HuH-7 (cell line): ENCODE results near the gene RUNX1.
A peak's percentile ranks its signal among the peaks of the same experiment; 100 is the strongest.

Experiments used
- DNase-seq: peaks from one replicate; pipeline ENCODE4 v3.0.0; 2011; ENCODE audit warnings: low spot score

Gene RUNX1

DNA sequence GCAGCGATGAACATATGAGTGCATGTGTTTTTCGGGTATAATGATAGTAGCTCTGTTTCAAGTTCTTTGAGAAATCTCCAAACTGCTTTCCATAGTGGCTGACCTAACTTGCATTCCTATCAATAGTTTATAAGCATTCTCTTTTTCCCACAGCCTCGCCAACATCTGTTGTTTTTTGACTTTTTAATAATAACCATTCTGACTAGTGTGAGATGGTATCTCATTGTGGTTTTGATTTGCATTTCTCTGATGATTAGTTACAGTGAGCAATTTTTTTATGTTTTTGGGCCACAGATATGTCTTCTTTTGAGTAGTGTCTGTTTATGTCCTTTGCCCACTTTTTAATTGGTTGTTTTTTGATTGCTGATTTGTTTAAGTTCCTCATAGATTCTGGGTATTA lies 10.6 kb upstream of the RUNX1 start:
- DNase-seq: no peak

DNA sequence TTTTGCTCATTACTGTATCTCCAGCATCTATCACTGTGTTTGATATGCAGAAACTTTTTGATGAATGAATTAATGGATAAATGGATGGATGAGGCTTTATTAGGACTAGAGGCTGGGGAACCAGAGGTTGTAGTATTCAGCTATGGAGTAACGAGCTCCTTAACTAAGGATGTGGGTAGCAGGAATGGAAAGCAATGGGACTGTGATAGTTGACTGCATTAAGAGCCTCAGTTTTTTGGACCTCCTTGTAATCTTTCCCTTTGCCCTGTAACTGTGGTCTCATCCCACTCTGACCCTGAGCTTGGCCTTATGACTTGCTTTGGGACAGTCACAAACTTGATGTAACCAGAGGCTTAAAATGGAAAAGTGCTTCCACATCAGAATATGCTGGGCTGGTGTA lies 9.0 kb upstream of the RUNX1 start:
- DNase-seq: no peak

DNA sequence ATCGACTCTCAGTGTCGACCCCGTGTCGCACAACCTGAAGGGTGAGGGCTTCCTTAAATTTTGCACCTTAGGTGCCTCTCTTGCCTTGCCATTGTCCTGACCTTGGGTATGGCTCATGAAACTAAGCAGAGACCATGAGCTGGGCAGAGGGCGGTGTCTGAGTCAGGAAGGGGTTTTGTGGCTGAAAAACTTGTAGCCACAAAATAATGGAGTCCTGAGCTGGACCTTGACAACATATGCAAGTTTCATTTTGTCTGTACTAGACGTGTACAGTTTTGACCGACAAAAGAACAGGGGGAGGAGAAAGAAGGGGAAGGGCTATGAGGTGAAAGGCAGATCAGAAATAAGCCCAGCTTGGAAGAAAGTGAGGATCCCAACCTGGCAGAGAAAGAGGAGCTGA lies 8.3 kb upstream of the RUNX1 start:
- DNase-seq: no peak

DNA sequence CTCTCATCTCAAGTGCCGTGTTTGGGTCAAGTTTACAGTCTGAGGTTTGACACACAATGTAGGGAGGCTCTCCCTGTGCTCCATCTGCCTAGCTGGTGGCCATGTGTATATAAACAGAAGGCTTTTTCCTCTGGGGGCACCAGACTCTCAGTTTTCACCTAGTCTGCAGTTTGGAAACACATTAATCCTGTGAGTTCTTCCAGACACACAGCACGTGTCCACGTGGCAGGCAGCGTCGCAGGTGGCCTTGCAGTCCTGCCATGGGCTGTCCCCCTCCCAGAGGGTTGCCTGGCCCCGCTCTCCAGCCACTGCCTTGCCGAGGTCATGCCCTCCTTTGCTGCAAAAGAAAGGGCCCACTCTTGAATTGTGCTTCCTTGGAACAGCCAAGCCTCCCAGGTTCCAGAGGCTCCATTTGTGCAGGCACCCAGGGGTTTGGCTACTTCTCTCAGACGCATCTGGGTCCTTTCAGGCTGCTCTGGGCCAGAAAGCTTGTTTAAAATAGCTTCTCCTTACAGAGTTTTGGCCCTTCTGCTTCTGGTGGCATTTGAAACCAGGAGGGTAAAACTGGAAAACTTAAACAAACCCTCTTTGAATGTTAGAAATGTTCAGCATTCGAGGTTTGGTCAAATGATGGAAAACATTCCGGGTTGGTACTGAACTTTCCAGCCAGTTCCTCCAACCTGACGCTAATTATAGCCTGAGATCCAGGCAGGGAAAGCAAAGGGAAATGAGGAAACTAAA lies 4.4 kb upstream of the RUNX1 start:
- no peak for DNase-seq

DNA sequence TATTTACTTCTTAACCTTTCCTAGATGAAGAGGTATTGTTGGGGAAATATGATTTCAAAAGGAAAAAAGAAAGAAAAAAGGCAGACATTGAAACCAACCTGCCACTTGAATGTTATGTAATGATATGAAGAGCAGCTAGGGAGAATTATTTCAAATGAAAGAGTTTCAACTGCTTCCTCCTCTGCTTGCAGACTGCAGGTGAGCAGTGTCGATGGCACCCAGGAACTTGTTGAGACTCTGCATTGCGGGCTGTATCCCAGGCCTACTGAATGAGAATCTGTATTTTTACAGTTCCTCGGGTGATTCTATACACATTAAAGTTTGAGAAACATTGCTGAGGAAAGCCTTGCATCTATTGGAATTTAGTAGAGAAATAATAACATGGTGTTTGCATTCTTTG lies 3.7 kb upstream of the RUNX1 start:
- no peak for DNase-seq

DNA sequence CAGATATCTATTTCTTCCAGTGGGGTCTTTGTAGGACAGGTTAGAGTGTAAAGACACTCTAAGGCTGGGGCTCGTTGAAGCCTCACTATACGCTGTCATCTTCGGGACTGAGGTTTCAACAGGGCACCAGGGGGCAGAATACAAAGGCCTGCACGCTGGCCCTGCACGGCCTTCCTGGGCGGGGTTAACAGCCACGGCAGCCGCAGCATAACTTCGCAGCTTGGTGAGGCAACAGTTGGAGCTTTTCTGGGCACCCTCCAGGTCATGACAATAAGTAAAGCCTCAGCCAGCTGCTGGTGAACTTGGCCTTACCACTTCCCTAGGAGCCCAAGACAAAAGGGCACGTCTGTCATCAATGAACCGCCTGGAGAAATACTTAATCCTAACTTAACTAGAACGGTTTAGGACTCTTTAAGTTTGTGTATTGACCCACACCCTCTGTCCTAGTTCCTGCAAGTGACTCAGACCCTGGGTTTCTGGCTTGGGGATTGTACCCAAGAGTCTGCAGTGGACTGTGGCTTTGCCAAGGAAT lies 2.3 kb upstream of the RUNX1 start:
- DNase-seq: peak; percentile 67

DNA sequence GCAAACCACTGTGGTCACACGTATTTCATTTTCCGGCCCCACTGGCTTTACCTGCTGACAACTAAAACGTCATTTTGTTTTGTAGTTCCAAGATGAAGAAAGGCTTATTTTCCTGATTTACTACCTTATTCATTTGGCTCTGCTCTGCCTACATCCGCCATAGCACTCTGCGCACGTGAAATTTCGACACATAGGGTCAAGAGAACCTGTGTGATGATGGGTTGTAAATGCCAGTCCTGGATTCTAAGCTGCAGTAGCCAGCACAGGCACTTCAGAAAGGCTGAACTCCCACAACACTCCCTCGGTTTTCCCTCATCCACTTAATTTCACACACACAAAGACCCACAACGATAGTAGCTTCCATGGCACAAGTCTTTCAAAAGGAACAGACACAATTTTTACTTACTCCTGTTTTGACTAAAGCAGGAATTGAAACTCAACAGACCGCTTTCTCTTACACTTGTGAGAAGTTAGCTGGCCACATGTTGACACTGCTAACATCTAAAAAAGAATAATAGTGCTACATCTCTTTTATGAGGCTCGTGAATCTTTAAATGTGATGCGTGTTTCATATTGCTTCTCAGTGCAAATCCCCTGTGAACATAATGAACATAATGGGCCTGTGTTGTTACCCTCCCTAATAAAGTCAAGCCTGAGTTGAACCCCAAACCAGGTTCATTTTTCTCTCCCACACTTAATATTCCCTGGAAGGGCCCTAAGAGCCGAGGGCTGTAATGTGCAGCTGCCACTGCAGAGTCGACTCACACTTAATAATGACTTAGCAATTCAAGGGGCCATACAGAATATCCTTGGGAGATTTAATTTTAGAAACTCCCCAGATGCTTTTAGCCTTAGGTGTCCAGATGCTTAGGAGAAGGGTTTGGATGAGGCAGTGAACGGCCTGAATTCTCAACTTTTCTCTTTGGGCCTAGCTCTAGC lies 1.5 kb upstream of the RUNX1 start:
- no peak for DNase-seq

DNA sequence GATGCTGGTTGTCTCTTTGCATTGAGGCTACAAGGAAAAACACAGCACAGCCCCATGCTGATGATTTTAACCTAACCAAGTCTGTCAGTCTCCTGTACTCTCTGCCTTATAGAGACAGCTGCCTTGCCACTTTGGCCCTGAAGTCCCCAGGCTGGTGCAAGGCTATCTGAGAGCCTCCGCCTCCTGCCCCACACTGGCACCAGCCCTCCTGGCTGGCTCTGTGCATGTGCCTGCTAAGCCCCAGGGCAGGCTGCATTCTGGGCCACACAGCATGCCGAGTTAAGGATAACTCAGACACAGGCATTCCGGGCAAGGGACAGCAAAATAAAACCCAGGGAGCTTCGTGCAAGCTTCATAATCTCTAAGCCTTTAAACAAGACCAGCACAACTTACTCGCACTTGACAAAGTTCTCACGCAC lies 910 bp downstream of the RUNX1 start:
- no peak for DNase-seq

DNA sequence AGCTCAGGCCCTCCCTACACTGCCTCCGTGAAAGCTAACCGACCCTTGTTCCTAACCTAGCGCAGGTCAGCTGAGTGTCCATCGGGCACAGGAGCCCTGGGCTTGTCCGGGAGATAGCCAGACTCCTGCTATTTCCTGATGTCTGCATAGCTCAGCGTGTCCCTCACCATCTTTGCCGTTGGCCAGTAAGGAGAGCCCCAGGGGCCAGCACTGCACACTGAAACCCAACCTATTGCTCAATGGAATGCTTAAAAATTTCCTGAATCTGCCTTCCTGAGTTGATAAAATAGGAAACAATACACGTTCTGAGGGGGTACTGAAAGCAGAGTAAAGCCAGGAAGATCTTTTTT lies 2.2 kb downstream of the RUNX1 start:
- no peak for DNase-seq

DNA sequence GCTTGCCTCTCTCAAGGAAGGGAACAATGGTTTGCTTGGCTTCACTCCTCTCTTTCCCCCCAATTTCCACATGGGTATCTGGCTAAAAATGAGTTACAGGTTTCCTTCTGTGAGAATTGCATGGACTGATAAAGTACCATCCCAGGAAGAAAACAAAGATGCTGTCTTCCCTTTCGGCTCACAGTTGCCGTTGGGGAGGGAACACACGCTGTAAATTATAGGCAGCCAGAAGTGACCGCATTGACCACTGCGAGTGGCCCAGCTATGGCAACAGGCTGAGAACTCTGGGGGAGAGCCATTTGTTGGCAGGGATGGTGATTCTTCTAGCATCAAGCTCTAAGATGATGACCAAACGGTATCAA lies 2.9 kb downstream of the RUNX1 start:
- no peak for DNase-seq

DNA sequence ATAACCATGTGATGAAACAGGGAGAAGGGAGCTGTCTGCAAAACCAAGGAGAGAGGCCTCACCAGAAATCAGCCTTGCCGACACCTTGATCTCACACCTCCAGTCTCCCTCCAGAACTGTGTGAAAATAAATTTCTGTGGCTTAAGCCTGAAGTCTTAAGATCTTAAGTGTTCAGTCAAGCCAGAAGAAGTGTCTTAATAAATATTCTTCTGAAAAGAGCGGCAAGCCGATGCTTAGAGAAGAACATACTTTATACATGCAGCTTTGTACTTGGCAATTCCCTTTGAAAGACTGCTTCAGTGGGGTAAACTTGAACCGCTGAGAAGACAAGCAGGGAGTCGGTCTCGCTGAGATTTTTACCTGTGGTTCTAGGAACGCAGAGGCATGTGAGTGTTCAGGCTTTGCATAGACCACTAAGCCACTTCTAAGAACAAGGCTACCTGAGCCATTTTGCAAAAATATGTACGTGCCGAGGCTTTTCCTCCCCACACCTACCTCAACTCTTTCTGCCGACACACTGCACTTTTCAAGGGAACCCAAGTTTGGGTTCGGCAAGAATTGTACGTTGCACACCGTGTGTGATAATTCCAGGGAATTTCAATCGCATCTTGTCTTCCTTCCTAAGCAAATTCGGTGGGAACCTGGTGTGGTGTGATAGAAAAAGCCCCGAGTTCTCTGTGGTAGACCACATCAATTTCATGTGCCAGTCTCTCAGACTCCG lies 3.4 kb downstream of the RUNX1 start:
- DNase-seq: no peak

DNA sequence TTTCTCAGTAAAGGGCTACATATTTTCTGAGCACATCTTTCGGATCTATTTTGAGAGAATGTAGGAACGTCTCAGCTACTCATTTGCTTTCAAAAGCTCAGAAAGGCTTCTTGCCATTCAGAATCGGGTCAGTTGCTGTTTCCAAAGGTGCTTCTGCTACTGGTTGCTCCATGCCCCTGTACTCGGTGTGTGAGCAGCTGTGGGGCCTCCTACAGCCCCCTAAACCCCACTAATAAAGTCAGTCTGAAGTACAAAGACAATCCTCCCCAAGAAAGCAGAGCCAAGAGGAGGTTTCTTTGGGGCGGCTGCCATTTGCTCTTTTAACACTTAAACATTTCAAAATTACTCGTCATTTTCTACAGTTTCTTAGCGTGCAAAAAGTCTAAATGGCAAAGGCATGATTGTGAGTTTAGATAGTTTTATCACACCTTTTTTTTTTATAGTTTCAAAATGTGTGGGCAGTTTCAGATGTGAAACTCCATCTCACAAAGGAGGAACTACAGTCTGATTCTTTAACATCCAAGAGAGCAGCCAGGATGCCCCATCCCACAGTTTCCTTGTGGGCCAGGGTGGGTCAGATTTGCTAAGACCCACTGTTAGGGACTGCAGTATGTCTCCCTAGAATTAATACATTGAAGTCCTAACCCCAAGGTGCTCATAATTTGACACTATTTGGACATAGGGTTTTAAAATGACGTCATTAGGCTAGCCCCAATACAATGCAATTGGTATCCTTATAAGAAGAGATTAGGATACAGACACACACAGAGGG lies 4.1 kb downstream of the RUNX1 start:
- DNase-seq: no peak

DNA sequence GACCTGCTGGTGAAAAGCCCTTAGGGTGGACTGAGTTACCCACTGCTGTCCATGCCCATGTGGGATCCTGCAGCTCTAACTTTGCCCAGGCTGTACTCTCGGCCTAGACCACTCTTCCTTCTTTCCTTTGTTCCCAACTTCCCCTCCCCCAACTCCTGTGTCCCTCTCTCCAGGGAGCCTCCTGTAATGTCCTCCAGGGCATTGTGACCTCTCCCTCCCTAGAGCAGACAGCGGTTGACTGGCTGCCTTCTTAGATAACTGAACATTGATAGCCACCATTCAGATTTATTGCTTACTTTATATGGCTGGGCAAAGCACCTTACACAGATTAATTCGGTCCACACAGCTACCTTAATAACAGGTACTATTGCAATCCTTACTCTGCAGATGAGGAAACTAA lies 5.0 kb downstream of the RUNX1 start:
- DNase-seq: no peak

DNA sequence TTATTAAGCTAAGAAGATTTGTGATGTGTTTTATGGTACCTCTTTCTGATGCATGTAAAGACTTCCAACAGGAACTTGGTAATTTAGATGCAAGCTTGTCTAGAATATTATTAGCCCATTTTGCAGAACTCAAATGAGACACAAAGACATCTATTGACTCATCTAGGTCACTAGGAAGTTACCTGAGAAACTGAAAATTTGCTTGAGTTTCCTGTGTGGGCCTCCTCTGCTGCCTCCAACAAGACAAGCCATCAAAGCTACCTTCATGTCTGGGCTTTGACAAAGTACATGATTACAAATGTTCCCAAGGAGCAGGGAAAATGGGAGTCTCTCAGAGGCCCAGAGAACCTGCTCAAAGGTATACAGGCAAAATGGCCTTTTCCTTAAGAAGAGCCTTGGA lies 5.6 kb downstream of the RUNX1 start:
- DNase-seq: no peak

DNA sequence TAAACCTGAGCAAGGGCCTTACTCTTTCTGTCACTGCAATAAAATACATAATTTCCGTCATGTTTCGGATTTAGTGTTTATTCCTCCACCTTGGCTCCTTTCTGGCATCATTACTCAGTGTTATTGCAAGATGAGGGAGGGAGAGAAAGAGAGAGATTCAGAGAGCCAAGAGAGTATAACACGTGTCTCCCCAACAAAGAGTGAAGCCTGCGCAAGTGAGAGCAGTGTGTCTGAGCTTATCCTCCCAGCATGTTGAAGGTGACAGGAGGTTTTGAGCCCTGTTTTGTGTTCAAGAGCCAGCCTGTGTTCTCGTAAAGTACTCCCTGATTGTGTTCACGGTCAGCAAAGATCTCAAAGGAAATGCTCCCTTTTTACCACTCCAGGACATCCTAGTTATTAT lies 6.3 kb downstream of the RUNX1 start:
- no peak for DNase-seq

DNA sequence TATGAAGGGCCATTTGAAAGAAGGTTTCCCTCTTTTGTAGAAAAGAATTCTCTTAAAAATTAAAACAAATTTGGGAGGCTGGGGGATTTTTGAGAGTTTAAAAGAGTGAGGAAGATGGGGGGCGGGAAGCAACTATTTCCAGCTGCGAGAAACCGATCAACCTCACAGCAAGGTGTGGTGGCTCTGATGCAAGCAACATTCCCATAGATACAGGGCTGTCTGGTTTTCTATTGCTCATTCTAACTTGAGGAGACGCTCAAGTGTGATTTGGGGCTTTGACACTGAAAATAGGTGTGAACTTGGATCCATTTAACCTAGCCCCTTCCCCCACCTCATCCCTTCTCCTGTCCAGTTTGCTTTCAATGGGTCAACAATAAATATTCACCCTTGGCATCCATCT lies 7.2 kb downstream of the RUNX1 start:
- DNase-seq: no peak

DNA sequence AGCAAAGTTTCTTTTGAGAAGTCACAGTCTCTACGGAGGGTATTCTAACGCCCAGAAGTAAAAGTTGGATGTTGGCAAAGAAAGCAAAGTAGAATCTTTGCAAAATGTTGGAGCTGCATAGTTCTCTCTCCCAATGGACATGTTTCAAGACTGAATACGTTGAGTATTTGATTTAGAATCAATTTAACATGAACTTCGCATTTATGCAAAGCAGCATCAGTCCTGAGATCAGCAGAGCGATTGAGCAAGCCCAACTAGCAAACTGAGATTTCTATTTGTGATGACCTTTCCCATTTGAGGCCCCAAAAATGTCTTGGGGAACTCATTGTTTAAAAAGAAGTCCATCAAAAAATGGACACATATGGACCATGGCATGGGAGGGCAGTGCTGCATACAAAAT lies 8.0 kb downstream of the RUNX1 start:
- DNase-seq: no peak

DNA sequence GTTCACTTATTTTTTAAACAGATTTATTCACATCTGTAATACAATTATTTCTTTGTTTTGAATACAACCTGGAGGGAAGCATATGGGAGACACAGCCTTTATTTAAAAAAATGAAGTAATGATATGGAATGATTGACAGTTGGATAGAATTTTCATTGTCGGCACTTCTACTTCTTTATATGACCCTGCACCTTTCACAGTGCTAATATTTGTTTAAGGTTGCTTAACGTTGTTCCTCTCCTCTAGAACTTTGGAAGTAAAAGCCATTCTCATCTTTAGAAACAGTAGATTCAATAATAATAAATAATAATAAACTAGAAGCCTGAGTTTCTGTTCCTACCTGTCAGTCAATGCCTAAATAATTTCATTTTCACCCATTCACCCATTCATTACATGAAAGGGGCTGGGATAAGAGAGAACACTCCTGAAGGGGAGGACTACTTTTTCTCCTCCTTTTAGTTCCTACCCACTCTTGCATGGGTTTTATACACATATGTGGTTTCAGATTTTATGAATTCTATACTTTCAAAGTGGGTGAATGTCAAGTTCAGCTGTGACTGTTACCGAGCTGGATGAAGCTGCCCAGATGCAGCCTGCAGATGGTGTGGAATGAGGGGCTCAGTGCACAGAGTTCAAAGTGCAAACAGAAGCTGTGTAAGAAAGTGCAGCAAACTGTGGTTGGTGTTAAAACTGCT lies 9.4 kb downstream of the RUNX1 start:
- DNase-seq: peak; percentile 21

DNA sequence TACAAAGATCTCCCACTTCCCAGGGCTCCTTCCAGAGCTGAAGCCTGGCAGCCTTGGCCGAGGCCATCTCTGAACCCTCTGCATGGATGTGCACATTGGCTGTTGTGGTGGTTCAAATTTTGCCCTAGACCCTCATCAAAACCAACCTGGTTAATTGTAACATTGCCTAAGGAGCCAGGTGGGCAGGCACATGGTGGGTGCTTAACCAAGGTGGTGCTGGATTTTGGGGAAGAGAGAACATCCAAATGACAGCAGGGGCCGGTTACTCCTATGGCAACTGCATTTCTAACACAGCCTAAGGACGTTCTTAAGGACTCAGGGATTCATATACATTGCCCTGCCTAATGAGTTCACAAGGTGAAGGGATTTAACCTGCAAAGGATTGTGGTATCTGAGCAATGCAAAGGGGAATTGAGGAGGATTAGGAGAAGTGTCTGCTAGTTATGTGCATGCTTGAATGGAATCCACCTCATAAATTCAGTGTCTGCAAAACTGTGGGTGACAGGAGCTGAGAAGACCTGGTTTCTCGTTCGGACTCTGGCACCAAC lies 10.3 kb downstream of the RUNX1 start:
- DNase-seq: no peak

DNA sequence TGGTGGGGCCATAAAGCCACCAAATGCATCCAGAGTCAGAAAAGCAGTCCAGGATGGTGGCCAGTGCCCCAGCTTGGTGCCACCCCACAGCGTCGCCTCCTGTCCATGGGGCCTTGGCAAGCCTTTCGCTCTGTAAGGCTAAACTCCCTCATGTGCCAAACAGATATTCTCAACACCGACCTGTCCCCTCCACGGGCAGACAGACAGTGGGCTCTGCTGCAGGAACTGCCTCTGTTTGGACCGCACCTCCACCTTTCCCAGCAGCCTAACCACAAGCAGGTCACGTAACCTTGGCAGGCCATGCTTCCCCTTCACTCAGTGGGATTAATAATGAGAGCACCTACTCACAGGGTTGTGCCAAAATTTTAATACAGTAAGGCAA lies 11.7 kb downstream of the RUNX1 start:
- DNase-seq: no peak
